H7 (cell line): Measurements from ENCODE around the gene RNASE11. TPM values are rescaled to one million over a fixed set of nuclear protein-coding genes. Genes with fewer than 3 reads are reported as not detected.

Experiments
- DNase-seq: peaks from one replicate; pipeline ENCODE4 v3.0.0; 2012
- H3K27me3 ChIP-seq: 2 replicates; pipeline ENCODE4 v1.6.0; 2011; ENCODE audit warnings: mild to moderate bottlenecking, low read length; ENCODE audit not compliant: control insufficient read depth, insufficient read depth
- H3K36me3 ChIP-seq: replicated peaks from 2 replicates; pipeline ENCODE4 v1.5.1; 2011; ENCODE audit warnings: low read length; ENCODE audit not compliant: control insufficient read depth, insufficient read depth
- H3K4me3 ChIP-seq: 2 replicates; pipeline ENCODE4 v1.5.1; 2011; ENCODE audit warnings: low read depth, mild to moderate bottlenecking, control low read depth, low read length, moderate library complexity; ENCODE audit not compliant: insufficient read depth
- total RNA-seq: library from RNA; depleted of rRNA; stranded (reverse); fragments of >200 nt; shearing (Covaris generic); gene quantifications from 2 replicates; pipeline ENCODE4 v1.2.3, GENCODE V29; 2014; rRNA removed

Gene RNASE11
- total RNA-seq, 1 experiment from 2014 or later = not detected

DNA sequence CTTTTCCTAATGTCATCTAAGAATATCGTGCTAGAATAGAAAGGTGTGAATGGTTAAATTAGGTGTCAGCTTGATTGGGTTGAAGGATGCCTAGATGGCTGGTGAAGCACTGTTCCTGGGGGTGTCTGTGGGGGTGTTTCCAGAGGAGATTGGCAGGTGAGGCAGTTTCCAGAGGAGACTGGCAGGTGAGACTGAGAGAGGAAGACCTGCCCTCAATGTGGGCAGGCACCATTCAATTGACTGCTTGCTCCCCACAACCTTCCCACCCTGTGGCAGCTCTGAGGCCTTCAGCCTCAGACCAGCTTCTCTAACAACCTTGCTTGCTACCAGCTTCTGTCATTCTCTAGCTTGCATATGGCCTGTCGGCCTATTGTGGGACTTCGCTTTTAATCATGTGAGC lies 36.2 kb downstream of the RNASE11 start:
- Histone ChIP-seq H3K4me3 (no peak overlapping the region), H3K27me3 (no peaks in the 10 kb centered on the region), H3K36me3 (no peaks in the 10 kb centered on the region)
- DNase-seq = no peak

DNA sequence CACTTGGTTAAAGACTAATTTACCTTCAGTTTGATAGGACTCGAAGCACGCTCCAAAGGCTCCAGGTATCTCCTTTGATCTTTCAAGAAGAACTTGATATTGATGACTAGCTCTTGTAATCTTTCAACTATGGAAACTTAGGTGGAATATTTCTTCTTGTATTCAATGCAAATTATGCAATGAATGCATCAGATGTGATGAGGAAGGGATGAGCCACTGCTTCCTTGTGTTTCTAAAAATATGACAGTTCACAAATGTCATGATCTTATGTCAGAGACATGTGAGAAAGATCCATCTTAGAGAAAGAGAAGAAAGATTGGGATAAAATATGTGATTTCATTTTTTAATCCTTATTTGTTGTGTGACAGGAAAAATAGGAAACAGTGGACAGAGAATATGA lies 36.9 kb downstream of the RNASE11 start:
- DNase-seq = no peak
- Histone ChIP-seq H3K36me3 (no peaks in the 10 kb centered on the region), H3K27me3 (no peaks in the 10 kb centered on the region), H3K4me3 (no peak overlapping the region)

DNA sequence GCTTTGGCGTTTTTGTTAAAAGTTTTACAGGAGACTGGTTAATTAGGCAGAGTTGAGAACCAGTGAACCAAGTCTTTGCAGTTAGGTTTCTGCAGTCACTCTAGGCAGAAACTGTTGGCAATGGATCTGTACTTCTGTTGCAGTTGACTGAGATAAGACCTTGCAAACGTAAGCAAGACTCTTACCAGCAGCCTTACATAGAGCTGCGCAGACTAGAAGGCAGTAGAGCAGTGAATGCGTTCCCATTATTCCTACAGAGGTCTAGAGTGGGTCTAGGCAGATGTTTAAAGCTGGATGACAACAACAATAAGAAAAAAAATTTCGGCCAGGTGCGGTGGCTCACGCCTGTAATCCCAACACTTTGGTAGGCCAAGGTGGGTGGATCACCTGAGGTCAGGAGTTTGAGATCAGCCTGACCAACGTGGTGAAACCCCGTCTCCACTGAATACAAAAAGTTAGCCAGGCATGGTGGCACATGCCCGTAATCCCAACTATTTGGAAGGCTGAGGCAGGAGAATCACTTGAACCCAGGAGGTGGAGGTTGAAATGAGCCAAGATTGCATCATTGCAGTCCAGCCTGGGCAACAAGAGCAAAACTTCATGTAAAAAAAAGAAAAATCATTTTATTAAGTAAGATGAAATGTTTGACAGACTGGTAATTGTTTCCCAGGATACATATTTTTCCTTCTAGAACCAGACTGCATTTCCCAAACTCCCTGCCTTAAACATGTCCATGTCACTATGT lies 39.2 kb downstream of the RNASE11 start:
- Histone ChIP-seq H3K4me3 (no peak overlapping the region), H3K36me3 (no peaks in the 10 kb centered on the region), H3K27me3 (no peaks in the 10 kb centered on the region)
- DNase-seq = no peak

DNA sequence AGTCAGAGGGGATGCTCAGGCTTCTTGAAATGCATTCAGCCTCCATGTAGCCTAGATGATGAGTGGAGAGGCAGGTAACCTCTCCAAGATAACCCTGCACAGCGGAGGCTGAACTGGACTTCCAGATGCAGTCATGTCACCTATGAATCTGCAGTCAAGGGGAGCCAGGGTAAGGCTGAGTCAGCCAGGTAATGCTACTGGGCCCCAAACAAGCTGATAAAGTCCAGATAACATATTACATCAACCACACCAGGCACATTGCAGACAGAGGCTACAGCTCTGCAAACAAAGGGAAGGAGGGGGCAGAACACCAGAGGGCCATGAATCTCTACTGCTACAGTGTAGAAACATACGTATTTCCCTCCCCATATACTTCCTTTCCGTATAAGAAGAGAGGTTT lies 40.9 kb downstream of the RNASE11 start:
- no peaks in the 10 kb centered on the region for H3K36me3 ChIP-seq
- H3K4me3 ChIP-seq = no peak overlapping the region
- DNase-seq = no peak
- no peaks in the 10 kb centered on the region for H3K27me3 ChIP-seq

DNA sequence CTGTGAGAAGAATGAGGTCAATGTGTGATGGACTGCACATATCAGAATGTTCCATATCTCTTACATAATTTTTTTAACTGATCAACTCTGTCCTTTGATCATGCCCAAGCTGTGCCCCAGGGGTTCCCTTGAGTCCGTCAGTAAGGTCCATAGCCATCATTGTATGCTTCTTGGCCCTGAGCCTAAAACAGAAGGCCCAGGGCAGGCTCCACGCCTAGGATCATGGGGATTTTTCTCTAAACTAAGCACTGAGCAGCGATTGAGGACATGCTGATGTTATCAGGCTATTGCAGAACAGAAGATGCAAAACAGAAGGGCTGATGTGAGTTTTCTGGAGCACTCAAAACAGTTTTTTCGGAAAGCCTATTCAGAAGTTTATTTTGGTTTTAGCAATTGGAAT lies 47.9 kb downstream of the RNASE11 start:
- no peaks in the 10 kb centered on the region for H3K27me3 ChIP-seq
- DNase-seq = no peak
- H3K36me3 ChIP-seq = no peaks in the 10 kb centered on the region
- no peak overlapping the region for H3K4me3 ChIP-seq

Other genes with a start within 250 kb of the RNASE11 start
- gene PARP2, start 244.4 kb downstream of the RNASE11 start, total RNA-seq = 26.5 and 31.6 TPM in 2 replicates
- 10.5 and 12.6 TPM in 2 replicates for gene TEP1, start 174.5 kb downstream of the RNASE11 start, total RNA-seq
- gene KLHL33, start 151.8 kb downstream of the RNASE11 start, total RNA-seq = 0.28 TPM in 1 of 2 replicates, not detected in the other
- gene OSGEP, start 133.2 kb downstream of the RNASE11 start, total RNA-seq = 58.4 and 62.6 TPM in 2 replicates
- gene APEX1, start 132.8 kb downstream of the RNASE11 start, total RNA-seq = 87.1 and 106 TPM in 2 replicates
- 33.6 and 36.1 TPM in 2 replicates for gene PIP4P1, start 126.6 kb downstream of the RNASE11 start, total RNA-seq
- 244 and 255 TPM in 2 replicates for gene PNP, start 118.6 kb downstream of the RNASE11 start, total RNA-seq
- not detected in 2 replicates for gene RNASE10, start 82.5 kb downstream of the RNASE11 start, total RNA-seq
- gene RNASE9, start 27.0 kb downstream of the RNASE11 start, total RNA-seq = not detected in 2 replicates
- gene RNASE12, start 3.4 kb upstream of the RNASE11 start, total RNA-seq = not detected in 2 replicates
- not detected in 2 replicates for gene OR6S1, start 53.7 kb upstream of the RNASE11 start, total RNA-seq
- gene RNASE4, start 96.6 kb upstream of the RNASE11 start, total RNA-seq = 15.8 and 20.5 TPM in 2 replicates
- 19.4 and 23.5 TPM in 2 replicates for gene ANG, start 100.8 kb upstream of the RNASE11 start, total RNA-seq
- not detected in 2 replicates for gene EDDM3A, start 157.9 kb upstream of the RNASE11 start, total RNA-seq
- not detected in 2 replicates for gene EDDM3B, start 180.4 kb upstream of the RNASE11 start, total RNA-seq
- gene RNASE6, start 193.3 kb upstream of the RNASE11 start, total RNA-seq = 0.66 and 0.92 TPM in 2 replicates
- 72.7 and 124 TPM in 2 replicates for gene RNASE1, start 214.8 kb upstream of the RNASE11 start, total RNA-seq